Measurements from ENCODE around the gene CDK11A.
"Not testable (repeated sequence)": the region's sequence is repeated elsewhere in the genome, so short reads cannot be mapped to it uniquely, and the experiment has no call there.

CDK11A gene

DNA sequence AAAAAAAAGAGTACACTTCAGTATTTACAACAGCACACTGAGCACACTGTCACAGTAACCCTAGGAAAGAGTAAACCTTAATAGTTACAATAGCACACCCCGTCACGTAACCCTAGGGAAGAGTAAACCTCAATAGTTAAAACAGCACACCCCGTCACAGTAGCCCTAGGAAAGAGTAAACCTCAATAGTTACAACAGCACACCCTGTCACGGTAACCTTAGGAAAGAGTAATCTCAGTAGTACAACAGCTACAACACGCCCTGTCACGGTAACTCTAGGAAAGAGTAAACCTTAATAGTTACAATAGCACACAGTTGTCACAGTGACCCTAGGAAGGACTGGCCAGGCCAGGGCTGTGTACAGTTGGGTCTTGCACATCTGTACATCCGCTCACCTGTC lies 3.0 kb downstream of the CDK11A start:
- no peak for DNase-seq

DNA sequence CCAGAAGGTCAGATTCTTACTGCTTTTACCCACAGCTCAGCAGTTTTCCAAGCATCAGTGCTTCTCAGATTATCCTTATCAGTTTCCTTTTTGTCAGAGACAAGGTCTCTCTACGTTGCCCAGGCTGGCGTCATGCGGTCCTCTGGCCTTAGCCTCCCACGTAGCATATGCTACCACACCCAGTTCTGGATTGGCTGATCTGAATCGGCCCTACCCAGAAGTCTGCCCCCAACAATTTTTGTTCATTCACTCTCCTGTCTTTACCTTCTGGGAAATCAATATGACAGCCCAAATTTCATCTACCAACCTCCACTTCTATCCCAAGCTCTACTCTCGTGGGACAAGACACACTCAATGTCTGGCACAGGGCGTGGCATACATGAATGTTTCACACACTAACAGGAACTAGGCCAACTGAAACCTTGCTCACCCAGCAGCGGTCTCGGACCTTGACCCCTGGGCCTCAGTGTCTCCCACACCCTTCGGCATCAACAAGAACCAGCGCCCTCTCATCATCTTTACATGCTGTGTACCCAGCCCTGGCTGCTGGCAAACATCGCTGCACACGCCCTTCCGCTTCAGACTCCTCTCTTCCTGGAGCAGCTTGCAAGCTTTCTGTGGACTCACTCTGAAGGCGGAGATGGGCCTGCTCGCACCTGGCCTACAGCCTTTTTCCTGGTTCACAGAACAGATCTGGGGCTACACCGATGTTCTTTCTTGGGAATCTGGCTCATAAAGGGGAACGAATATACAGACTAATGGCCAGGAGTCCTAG lies 8.9 kb downstream of the CDK11A start:
- DNase-seq, result not testable (repeated sequence)

DNA sequence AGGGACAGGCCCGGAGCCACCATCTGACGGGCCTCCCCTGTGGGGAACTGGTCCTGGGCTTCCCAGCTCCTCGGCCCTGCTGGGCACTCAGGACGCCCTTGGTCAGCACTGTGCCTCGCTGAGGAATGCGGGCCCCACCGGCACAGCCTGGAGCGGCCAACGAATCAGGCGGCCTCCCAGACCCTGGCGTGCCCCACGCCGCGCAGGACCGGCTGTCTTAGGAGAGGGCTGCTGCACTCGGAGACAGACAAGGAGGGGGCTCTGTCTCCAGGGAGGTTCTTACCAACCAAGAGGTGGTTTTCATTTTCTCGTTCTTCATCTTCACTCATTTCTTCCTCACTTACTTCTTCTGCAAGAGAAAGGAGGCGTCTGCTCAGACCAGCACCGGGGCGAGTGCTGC lies 16.3 kb downstream of the CDK11A start:
- not testable (repeated sequence) for DNase-seq

DNA sequence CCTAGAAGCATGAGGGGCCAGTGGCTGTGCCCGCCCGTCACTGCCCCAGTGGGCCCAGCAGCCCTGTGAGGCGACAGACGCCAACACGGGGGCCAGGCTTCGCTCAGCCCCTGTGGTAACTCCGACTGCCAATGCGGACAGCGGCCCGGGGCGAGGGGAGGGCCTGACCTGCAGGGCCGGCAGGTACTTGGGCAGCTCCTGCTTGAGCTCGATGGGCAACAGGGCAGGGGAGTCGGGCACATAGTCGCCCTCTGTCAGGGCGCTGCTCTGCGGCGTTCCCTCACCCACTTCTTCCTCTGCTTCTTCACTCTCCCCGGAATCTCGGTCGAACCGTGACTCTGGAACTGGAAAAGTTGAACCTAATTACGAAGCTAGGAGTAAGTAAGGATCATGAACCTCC lies 16.9 kb downstream of the CDK11A start:
- not testable (repeated sequence) for DNase-seq

DNA sequence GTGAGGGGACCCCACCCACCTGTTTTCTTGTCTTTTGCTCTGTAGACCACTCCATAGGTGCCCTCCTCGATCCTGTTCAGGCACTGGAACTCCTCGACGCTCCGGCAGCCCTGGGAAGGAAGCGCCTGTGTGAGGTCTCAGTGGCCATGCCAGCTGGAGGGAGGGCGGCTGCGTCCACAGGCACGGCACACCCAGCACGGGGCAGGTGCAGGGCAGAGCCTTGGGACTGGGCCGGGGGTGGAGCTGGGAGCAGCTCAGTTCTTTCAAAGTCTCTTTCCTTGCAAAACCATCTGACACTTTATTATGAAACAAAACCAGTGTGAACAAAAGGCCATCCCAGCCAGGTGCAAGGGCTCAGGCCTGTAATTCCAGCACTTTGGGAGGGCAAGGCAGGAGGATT lies 18.5 kb downstream of the CDK11A start:
- DNase-seq, result not testable (repeated sequence)

DNA sequence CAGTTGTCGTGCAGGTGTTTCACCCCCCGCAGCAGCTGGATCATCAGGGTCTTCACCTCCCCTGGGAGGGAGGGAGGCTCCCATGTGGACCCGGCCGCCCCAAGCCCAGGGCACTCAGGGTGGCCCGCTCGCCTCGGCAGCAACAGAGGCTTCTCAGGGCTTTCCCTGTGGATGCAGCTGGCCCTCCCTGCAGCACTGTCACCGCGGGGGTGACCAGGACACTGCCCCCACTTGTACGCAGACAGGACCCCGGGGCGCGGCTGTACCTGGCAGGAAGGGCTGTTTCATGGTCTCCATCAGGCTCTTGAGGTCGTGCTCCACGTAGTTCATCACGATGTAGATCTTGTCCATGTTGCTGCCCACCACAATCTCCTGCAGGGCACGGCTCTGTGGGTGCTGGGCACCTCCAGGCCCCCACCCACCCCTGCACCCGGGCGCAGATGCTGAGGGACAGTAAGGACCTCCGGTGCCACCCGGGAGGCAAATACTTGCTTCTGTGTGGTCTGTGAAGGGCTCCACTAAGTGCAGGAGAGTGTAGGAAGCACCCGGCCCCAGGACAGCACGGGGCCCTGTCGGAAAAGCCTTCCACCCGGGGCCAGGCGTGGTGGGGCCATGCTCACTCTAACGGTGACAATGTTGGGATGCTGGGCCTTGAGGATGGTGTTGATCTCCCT lies 19.7 kb downstream of the CDK11A start:
- DNase-seq, result not testable (repeated sequence)

DNA sequence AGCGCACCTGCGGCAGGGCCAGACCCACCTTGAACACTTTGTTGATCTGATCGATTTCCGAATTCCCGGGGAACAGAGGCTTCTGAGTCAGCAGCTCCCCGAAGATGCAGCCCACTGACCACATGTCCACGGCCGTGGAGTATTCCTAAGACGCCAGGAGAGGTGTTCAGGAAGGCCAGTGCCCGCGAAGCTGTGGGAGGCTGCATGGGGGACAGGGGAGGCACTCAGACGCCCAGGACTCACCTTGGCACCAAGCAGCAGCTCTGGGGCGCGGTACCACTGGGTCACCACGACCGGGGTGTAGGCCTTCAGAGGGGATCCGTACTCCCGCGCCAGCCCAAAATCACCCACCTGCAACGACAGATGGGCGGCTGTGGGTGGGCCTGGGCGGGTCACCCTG lies 20.4 kb downstream of the CDK11A start:
- no peak for DNase-seq

DNA sequence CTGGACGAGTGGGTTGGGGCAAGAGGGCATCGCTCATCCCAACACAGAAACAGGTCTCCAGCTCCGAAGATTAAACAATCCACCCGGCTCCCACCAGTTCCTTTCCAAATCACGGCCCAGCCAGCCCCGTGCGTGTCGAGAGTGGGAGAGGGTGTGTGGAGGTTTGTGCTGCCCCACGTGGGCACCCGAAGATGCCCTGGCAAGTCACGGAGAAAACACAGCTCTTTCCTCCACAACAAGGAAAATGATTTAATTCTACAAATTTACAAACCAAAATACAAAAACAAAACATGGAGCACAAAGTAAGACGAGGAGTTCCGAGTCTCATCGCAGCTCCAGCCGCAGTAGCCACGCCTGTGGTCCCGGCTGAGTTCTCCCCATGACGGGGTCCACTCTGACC lies 21.7 kb downstream of the CDK11A start:
- DNase-seq, result not testable (repeated sequence)

DNA sequence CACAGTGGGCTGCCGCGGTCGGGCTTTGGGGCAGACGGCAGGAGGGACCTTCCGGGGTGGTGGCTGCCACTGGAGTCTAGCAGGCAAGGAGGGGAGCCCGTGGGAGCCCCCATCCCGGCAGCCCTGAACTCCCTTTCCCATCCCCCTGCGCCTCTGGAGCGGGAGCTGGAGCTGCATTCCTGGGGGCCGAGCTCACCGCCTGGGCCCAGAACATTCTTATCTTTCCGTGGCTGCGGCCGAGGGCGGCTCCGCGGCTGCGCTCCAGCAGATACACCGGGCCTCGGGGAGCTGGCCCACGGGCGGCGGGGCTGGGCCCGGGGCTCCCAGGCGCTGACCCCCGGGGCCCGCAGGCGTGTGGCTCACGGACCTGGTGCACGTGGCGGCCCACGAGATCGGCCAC lies 23.6 kb downstream of the CDK11A start:
- not testable (repeated sequence) for DNase-seq

DNA sequence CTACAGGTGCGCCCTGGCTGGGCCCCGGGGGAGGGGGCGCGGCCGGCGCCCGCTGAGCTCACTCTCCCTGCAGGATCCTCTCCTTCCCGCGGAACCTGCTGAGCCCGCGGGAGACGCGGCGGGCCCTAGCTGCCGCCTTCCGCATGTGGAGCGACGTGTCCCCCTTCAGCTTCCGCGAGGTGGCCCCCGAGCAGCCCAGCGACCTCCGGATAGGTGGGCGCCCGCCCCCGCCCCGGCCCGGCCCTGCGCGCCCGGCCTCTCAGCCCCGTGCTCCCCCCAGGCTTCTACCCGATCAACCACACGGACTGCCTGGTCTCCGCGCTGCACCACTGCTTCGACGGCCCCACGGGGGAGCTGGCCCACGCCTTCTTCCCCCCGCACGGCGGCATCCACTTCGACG lies 24.1 kb downstream of the CDK11A start:
- not testable (repeated sequence) for DNase-seq

DNA sequence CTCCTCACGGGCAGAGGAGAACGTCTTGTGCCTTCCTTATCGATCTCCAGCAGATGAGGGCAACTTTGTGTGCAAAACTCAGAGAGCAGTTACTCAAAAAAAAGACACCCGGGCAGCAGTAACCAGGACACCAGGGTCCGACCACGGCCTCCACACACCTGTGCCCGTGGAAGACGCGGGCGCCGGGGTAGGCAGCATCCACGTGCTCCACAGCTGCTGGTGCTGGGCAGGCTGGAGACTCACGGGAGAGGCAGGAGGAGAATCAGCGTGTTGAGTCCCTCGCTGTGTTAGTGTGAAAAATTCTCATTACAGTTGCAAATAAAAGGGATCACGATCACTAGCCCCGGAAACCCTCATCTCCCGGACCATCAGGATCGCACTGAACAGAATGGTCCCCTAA lies 25.1 kb downstream of the CDK11A start:
- DNase-seq, result not testable (repeated sequence)

DNA sequence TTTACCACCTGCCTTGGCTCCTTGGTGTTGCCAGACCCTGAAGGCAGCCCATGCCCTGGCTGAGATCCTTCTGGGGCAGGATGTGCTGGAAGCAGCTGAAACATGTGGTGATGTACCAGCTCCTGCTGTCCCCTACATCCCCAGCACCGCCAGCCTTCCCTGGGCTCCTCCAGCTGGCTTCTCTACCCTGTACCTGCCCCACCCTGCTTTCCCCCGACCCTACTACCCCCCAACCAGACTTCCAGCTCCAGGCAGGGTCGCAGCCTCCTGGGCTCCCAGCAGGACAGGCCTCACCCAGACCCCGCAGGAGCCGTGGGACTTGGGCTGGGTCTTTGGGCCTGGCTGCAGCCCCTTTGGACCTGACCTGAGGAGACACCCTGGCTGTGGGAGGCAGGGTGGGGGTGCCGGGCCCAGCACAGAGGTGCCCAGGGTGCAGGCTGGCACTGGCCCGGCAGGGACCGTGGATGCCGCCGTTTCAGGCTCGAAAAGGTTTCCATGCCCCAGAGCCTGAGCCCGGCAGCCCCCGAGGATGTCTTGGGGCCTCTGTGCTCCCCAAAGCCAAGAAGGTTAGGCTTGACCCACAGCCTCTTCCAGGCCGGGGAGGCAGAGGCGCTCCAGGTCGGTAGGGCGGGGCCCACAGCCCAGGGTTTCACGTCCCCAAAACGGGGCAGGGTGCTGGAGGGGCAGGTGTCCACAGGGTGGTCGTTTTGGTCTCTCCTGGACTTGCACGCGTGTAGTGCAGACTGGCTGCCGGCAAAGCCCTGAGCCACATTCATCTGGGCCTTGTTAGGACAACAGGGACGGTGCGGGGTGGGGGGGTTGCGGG lies 26.6 kb downstream of the CDK11A start:
- DNase-seq, result not testable (repeated sequence)

DNA sequence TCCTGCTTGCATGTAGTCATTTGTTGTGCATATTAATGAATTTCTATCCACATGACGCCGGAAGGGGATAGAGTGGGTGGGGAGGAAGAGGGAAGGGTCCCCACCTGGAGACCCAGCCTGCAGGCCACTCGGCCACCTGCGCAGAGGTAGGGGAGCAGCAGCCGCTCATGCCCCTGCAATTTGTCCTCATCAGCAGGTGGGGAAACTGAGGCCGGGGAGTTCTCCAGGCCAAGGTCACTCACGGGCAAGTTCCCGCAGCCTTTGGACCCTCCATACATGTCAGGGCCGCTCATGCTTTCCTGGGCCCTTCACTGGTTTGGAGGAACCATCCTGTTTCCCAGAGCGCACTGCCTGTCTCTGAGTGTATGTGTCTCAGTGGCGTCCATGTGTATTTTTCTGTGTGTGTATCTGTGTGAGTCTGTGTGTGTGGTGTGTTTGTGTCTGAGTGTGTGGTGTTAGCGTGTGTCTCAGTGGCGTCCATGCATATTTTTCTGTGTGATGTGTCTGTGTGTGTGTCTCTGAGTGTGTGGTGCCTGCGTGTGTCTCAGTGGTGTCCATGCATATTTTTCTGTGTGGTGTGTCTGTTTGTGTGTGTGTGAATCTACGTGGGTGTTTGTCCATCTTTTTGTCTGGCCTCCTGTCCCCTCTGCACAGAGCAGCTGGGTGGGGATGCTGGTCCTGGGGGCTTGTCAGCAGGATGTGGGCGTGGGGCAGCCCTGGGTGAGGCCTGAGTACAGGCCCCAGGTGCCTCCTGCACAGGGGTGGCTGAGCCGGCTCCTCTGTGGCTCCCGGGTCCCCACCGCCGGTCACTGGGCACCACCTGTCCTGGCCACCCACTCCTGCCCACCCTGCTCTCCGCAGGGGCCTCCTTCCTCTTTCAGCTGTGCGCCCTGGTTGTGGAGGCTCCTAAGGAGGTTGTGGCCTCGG lies 27.5 kb downstream of the CDK11A start:
- not testable (repeated sequence) for DNase-seq

DNA sequence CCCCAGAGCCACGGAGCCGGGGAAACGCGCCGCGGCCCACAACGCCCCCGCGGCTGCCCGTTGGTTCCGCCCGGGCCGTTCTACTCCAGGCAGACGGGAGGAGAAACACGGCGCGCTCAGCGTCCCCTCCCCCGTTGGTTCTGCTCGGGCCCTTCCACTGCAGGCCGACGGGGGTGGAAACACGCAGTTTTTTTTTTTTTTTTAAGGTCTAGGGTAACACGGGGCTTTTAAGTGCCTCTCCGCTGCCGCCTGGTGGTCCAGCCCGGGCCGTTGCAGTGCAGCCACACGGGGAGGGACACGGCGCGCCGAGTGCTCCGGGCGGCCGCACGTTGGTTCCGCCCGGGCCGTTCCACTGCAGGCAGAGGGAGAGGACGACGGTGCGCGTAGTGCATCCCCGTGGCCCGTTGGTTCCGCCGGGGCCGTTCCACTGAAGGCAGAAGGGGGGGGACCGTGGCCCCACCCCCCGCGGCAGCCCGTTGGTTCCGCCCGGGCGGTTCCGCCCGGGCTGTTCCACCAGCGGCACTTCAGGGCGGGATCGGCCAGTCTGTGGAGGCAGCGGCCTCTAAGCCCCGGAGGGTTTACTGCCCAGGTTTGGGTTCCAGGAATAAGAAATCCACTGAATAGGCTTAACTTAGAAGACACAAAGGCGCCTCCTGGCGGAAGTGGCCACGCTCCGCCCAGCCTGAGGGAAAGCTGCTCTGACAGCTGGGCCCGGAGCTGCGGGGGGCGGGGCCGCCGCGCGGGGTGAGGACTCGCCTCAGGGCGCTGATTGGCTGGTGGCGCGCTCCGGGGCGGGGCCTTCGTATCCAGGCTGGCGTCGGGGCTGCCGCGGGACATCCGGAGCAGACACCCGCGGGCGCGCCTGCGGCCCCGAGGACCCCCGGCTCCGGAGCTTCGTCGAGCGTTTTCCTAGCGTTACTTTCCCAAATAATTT lies 31.2 kb downstream of the CDK11A start, which contains the start of gene SLC35E2B:
Gene SLC35E2B (minus strand): TSS at position 82 of the 934 bp plus-strand sequence. CDS start 16,096 bp downstream, outside the sequence.
- DNase-seq, result peak; percentile 81

DNA sequence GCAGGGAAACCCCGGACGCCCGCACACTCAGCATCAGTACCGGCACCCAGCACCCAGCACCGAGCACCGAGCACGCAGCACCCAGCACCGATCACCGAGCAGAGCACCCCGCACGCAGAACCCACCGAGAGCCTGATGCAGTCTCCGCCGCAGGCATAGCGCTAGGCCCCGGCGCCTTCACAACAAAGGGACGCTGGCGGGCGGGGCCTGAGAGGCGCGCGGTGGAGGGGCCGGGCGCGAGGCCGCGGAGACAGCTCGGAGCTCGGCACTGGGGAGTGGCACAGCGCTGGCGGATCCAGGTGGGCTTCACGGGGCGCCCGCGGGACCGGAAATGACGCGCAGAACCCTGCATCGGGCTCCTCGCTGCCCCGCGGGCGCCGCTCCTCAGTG lies 31.8 kb downstream of the CDK11A start:
- DNase-seq, result peak; percentile 73

DNA sequence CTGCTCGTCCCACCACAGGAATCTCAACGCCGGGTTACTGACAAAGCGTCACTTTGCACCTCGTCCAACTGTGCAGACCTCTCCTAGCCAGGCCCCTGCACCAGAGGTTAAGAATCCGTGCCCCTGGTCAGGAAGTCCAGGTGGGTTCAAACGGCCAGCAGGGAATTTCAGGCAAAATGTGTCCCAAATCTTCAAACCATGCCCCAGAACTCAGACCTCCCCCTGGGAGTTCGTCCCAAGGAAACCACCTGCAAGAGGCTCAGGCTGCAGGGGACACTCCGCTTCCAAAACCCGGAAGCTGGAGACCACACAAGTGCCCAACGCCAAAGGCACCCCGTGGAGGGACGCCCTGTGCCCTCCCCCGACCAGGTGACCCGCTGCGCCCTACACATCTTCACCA lies 32.7 kb downstream of the CDK11A start:
- DNase-seq, result not testable (repeated sequence)

DNA sequence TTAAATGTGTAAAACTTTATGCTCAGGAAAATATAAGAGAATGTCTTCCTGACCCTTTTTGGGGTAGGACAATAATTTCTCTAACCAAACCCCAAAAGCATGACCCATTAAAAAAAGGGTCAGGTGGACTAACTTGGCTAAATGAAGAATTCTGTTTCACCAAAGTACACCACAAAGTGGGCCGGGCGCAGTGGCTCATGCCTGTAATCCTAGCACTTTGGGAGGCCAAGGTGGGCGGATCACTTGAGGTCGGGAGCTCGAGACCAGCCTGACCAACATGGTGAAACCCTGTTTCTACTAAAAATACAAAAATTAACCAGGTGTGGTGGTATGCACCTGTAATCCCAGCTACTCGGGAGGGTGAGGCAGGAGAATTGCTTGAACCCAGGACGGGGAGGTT lies 34.6 kb downstream of the CDK11A start:
- not testable (repeated sequence) for DNase-seq

DNA sequence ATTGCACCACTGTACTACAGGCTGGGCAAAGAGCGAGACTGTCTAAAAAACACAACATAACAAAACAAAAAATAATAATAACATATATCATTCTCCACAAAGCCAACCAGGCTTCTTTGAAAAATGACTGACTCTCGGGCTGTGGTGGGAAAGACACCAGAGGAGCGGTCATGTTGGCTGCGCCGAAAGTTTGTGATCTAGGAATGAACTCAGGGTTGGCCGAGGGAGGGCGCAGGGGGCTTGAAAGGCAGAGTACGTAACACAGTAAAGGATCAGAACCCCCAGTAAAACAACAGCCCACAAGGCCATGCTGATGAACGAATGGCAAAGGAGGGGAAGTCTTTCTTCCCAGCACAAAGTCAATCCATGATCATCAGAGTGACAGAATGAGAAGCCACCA lies 36.3 kb downstream of the CDK11A start:
- no peak for DNase-seq

DNA sequence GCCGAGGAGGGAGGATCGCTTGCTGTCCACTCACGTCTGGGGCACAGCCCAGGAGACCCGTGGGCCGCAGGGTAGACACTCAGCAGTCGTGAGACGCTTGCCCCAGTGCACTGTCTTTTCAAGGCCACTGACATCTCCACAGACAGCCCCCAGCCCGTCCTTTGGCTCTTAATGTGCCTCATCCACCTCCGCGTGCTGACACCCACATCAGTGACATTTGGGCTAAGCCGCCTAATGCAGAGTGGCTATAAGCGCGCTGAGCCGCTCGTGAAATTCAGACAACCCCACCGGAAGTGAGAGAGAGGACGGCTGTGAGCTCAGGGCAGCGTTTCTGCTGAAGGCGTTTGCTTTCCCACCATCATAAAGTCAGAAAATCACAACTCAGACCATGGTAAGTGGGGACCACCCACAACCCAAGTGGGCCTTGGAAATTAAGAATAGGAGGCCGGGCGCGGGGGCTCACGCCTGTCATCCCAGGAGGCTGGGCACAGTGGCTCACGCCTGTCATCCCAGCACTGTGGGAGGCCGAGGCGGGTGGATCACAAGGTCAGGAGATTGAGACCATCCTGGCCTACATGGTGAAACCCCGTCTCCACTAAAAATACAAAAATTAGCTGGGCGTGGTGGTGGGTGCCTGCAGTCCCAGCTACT lies 40.0 kb downstream of the CDK11A start:
- no peak for DNase-seq

DNA sequence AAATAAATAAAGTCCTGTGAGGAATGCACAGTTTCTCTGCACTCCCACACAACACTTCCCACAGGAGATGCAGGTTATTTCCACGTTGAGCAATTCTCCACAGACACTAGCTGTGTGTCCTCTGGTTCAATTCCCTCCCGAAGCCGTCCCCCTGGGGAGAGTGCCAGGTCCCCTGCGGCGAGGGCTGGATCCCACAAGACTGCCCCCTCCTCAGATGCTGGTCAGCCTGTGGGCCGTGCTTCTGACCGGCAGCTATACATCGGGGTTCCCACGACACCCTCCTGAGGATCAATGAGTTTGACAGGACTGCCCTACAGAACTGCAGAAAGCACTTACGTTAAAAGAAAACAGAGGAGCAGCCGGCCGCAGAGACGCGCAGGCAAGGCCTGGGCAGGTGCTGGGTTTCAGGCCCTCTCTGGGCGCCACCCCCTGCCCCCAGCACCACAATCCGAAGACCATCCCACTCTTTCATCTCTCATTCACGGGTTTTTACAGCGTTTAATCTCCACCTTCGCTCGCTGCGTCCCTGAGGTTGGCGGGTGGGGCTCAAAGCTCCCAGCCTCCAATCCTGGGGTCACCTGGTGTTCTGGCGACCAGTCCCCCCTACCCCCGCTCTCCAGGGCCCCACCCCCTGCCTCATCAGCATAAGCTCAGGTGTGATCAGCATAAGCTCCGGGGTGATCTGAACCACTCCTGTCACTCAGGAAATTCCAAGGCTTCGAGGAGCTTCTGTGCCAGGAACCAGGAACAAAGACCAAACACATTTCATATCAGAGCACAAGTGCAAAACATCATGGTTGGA lies 40.9 kb downstream of the CDK11A start:
- DNase-seq, result no peak
